GM18858 (cell line): ENCODE data around the gene AKAP8.
"Not testable (repeated sequence)": the region's sequence is repeated elsewhere in the genome, so short reads cannot be mapped to it uniquely, and the experiment has no call there.

ENCODE experiments used
- ATAC-seq: cut with Tn5 transposase; IDR thresholded peaks from one replicate; pipeline ENCODE4 v1.9.1; 2021; ENCODE audit not compliant: unreplicated experiment

AKAP8 gene

GRCh38 chr19:15379083-15379998, at the start of gene AKAP8:
Gene AKAP8 (minus strand): TSS chr19:15379787. CDS start chr19:15379731, 56 bp downstream.
- peak; percentile 37 for ATAC-seq

GRCh38 chr19:15427991-15428471, 48.4 kb upstream of the AKAP8 start:
- ATAC-seq = no peak

GRCh38 chr19:15427350-15427700, 47.7 kb upstream of the AKAP8 start:
- no peak for ATAC-seq

- ATAC-seq = no peak
Measured at GRCh38 chr19:15426485-15427349, 47.1 kb upstream of the AKAP8 start.

- no peak for ATAC-seq
Measured at GRCh38 chr19:15425321-15425950, 45.8 kb upstream of the AKAP8 start.

- ATAC-seq = no peak
Measured at GRCh38 chr19:15424692-15425272, 45.2 kb upstream of the AKAP8 start.

GRCh38 chr19:15424121-15424520, 44.5 kb upstream of the AKAP8 start:
- no peak for ATAC-seq

GRCh38 chr19:15423130-15423529, 43.5 kb upstream of the AKAP8 start:
- no peak for ATAC-seq

DNA sequence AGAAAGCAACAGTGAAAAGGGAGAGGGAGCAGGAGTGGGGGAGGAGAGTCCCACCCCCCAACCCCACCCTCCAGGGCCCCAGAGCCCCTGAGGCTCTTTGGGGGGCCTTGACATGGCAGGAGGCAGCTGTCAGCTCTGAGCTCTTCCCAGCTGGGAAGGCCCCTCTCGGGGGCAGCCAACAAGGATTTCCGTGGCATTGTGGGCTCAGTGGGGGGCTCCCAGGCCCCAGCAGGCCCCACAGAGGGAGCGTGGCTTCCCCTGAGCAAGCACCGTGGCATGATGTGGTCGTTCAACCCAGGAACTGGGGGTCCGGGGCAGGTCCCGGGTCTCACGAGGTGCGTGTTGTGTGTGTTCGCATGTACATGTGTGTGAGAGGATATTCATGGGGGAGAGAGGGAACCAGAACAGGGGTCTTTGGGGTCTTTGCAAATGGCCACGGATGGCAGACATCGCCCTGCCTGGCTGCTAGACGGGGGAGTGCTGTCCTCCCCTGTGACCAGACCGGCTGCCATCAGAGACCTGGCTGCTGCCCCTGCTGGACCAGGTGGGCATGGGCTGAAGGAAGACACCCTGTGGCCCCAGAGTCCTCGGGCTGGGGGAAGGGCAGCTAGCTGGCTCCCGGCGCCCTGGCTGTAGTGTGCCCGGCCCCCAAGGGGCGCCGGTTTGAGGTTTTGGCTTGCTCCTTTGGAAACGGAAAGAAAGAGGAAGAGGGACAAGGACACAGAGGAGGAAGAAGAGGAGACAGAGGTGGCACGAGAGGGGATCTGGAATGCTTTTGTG, 42.9 kb upstream of the AKAP8 start:
- no peak for ATAC-seq

DNA sequence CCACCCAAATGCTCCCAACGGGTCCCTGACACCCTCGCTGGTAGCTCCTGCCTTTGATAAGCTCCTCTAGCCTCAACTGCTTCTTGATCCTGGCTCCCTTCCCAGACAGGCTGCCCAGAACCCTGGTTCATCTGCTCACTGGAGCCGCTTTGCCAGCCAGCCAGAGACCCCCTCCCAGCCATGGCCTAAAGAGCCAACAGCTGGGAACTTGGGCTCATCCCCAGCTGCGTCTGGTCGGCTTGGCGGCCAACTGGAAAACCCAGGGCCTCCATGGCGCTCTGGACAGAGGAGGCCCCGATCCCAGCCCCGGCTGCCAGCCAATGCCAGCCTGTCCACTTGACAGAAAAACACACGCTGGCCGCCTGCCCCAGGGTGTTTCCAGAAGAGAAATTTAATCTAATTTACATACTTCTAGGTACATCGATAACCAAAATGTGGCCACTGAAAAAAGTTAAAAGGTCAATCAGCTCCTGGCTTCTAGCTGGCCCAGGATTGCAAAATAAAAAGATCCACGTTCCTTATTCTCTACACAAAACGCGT, 42.2 kb upstream of the AKAP8 start:
- ATAC-seq = no peak

- no peak for ATAC-seq
Measured at GRCh38 chr19:15421136-15421695, 41.6 kb upstream of the AKAP8 start.

GRCh38 chr19:15419413-15420025, 39.9 kb upstream of the AKAP8 start:
- no peak for ATAC-seq

DNA sequence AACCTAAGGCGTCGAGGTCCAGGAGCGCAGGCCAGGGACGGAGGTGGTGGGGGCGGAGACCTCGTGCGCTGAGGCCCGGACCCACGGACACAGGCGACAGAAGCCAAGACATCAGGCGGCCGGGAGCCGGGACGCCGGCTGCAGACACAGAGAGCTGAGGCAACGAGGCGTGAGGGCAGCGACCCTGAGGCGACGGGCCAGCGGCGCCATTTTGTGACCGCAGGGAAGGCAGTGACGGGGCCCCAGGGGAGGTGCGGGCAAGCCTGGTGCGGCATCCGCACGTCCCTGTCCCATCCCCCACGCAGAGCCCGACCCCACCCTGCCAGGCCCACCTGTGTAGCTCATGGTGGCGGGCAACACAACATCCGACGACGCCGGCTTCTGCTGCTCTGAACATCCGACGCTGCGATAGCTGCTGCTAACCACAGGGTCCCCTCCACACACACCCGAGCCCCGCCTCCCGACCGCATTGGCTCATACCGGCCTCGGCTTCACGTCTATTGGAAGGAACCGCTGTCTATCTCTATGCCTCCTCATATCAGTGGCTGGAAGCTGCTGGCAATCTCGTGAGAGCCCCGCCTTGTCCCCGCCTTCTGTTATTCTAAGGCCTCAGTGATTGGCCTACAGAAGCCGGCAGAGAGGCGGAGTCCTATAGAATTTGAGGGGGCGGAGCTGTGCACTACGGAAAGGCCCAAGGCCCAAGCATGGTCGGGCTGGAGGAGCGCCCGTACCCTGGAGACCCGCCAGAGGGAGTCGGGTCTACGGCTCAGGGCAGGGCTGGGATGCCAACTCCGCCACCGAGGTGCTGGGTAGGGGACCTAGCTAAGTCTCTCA, 39.2 kb upstream of the AKAP8 start, which contains the start of gene AKAP8L:
Gene AKAP8L (minus strand): TSS at position 410 of the 834 bp plus-strand sequence. CDS start 65 bp downstream, at position 345.
- peak; percentile 85 for ATAC-seq

GRCh38 chr19:15418231-15418578, 38.6 kb upstream of the AKAP8 start:
- no peak for ATAC-seq

GRCh38 chr19:15417699-15418098, 38.1 kb upstream of the AKAP8 start:
- ATAC-seq = no peak

DNA sequence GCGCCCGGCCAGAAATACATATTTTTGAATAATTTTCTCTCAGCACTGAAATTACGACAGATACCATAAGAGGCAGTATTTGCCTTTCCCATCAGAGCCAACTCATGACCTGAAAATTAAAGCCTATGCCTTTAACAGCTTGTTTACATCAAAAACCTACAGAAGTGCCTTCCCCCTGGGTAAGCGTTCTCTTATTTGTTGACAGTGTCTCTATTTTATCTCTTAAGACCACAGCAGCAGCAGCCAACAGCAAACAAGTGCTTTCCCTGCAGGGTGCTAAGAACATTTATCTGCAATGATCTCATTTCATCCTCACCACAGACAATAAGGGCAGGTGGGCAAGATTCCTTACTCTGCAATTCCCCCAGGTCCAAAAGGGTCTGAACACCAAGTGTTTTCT, 33.2 kb upstream of the AKAP8 start:
- no peak for ATAC-seq

DNA sequence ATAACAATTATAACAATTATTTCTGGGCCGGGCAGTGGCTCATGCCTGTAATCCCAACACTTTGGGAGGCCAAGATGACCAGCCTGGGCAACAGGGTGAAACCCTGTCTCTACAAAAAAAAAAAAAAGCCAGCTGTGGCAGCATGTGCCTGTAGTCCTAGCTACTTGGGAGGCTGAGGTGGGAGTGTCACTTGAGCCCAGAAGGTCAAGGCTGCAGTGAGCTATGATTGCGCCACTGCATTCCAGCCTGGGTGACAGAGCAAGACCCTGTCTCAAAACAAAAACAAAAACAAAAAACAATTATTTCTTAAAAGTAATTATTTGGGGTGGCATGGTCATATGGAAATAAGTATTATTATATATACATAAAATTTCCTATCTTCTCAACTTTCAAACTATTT, 31.8 kb upstream of the AKAP8 start:
- ATAC-seq = not testable (repeated sequence)

DNA sequence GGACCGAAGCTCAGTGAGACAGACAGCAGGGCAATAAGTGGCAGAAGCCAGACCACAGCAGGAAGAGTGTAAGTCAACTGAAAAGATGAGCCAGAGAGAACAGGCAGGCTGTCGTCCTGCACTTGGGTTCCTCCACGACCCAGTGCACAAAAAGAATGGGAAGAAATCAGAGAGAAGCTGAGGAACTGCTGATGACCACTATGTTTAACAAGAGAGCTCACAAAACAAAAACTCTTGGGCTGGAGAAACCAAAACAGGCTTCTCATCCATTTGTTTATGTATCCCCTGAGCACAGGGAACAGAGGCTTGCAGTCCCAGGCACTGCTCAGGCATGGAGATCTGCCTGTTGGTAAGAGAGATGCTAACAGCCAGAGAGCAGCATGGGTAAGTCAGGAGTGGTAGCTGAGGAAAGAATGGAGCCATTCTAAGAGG, 25.2 kb upstream of the AKAP8 start:
- ATAC-seq = no peak
